Osteoblast (primary cell): ENCODE data around the gene OTOP2. TPM values are rescaled to one million over a fixed set of nuclear protein-coding genes. Genes with fewer than 3 reads are reported as not detected.

Experiments used
- DNase-seq: peaks from one replicate; pipeline ENCODE4 v3.0.0; 2011; ENCODE audit warnings: low spot score, mixed read lengths; ENCODE audit not compliant: insufficient read length; ENCODE audit errors: missing footprints
- H2AFZ ChIP-seq: 2 replicates; pipeline ENCODE4 v1.6.0; 2011; ENCODE audit warnings: mild to moderate bottlenecking, low read length
- H3K27ac ChIP-seq: 2 replicates; pipeline ENCODE4 v1.5.1; 2011; ENCODE audit warnings: mild to moderate bottlenecking, low read depth, low read length, moderate library complexity
- H3K27me3 ChIP-seq: 2 replicates; pipeline ENCODE4 v1.6.0; 2012; ENCODE audit warnings: mild to moderate bottlenecking, control low read depth, inconsistent platforms, low read length, moderate library complexity; ENCODE audit not compliant: insufficient read depth
- H3K36me3 ChIP-seq: 2 replicates; pipeline ENCODE4 v1.5.1; 2011; ENCODE audit warnings: mild to moderate bottlenecking, low read length, control low read depth, moderate library complexity; ENCODE audit not compliant: insufficient read depth
- H3K4me1 ChIP-seq: 2 replicates; pipeline ENCODE4 v1.5.1; 2011; ENCODE audit warnings: mild to moderate bottlenecking, low read length, control low read depth, moderate library complexity; ENCODE audit not compliant: insufficient read depth
- H3K4me2 ChIP-seq: 2 replicates; pipeline ENCODE4 v1.6.0; 2011; ENCODE audit warnings: mild to moderate bottlenecking, low read length; ENCODE audit not compliant: insufficient read depth
- H3K4me3 ChIP-seq: fragments of 200-600 bp; sonication (generic); 3 replicates; pipeline ENCODE4 v1.5.1; 2012; ENCODE audit warnings: mild to moderate bottlenecking, low read length, inconsistent platforms; ENCODE audit not compliant: insufficient read depth
- H3K79me2 ChIP-seq: 2 replicates; pipeline ENCODE4 v1.6.0; 2012; ENCODE audit warnings: mild to moderate bottlenecking, low read length, control low read depth, inconsistent platforms; ENCODE audit not compliant: insufficient read depth
- H3K9me3 ChIP-seq: 2 replicates; pipeline ENCODE4 v1.5.1; 2011; ENCODE audit warnings: low read depth, low read length, control low read depth
- H4K20me1 ChIP-seq: 2 replicates; pipeline ENCODE4 v1.6.0; 2012; ENCODE audit warnings: mild to moderate bottlenecking, low read length, control low read depth; ENCODE audit not compliant: insufficient read depth
- total RNA-seq: library from RNA; depleted of rRNA; stranded (reverse); fragments of >200 nt; gene quantifications from 2 replicates; pipeline ENCODE4 v1.2.3, GENCODE V29; 2012
- TF ChIP-seq, protein P1 (sequence below): IDR thresholded peaks from 2 replicates; pipeline ENCODE4 v1.5.1; 2011; ENCODE audit warnings: mild to moderate bottlenecking, low read depth, low read length, moderate library complexity; ENCODE audit errors: extremely low read depth

Gene OTOP2
- total RNA-seq, 1 donor: not detected

DNA sequence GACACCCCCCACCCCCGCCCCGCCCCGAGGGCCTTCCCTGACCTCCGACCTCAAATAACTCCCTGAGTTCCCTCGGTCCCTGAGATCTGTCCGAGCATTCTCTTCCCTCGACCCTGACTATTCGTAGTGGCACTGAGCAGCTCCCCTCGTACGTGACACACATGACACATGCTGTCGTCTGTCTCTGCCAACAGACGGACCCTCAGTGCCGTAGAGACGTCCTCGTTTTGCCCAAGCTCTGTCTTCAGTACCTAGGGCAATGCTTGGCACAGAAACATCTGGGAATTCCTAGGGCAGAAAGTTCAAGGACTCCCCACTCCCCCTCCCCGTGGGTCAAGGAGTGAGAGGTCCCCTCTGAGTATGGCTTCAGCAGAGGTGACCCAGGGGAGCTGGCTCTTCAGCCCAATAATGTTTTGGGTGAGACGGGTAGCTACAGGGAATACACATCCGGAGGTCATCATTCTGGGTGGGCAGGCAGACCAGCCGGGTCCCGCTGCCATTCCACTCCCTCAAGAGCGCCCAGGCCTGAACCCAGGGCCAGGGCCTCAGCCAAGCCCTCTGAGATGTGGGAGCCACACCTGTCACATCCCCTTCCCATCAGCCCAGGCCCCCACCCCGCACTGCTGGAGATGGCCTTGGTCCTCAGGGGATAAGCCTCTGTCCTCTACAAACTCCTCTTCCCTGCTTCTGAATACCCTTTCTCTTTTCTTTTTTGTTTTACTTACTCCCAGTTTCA lies 30.0 kb upstream of the OTOP2 start:
- TF ChIP-seq, protein P1, sequence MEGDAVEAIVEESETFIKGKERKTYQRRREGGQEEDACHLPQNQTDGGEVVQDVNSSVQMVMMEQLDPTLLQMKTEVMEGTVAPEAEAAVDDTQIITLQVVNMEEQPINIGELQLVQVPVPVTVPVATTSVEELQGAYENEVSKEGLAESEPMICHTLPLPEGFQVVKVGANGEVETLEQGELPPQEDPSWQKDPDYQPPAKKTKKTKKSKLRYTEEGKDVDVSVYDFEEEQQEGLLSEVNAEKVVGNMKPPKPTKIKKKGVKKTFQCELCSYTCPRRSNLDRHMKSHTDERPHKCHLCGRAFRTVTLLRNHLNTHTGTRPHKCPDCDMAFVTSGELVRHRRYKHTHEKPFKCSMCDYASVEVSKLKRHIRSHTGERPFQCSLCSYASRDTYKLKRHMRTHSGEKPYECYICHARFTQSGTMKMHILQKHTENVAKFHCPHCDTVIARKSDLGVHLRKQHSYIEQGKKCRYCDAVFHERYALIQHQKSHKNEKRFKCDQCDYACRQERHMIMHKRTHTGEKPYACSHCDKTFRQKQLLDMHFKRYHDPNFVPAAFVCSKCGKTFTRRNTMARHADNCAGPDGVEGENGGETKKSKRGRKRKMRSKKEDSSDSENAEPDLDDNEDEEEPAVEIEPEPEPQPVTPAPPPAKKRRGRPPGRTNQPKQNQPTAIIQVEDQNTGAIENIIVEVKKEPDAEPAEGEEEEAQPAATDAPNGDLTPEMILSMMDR: no peak
- DNase-seq: peak; percentile 83
- Histone ChIP-seq H3K27ac (no peak overlapping the region), H3K27me3 (peaks cover 71% of the 10 kb centered on the region), H3K4me1 (no peaks in the 10 kb centered on the region), H3K9me3 (no peaks in the 10 kb centered on the region), H3K36me3 (no peaks in the 10 kb centered on the region), H3K4me3 (no peak overlapping the region), H2AFZ (no peak overlapping the region), H3K79me2 (no peaks in the 10 kb centered on the region), H4K20me1 (no peaks in the 10 kb centered on the region), H3K4me2 (no peak overlapping the region)

DNA sequence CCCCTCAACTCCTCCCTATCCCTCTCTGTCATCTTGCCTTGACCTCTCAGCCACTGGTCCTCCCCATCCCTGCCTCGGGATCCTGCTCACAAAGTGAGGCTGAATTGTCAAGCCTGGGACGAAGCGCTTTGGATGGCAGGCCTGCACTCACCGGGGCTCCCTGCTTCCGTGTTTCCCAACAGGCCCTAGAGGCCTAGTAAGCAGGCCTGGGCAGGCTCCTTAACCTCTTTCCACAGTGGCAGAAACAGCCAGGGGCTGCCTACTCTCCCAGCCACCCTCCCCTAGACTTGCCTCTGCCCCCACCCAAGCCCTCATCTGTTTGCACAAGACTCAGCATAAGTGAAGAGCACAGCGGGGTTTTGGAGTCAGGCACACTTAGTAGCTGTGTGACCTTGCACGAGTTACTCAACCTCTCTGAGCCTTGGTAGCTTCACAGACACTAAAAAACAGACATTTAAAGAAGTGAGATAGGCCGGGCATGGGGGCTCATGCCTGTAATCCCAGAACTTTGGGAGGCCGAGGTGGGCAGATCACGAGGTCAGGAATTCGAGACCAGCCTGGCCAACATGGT lies 25.6 kb upstream of the OTOP2 start:
- Histone ChIP-seq H3K27ac (no peak overlapping the region), H3K4me1 (no peaks in the 10 kb centered on the region), H3K9me3 (no peaks in the 10 kb centered on the region), H3K79me2 (no peaks in the 10 kb centered on the region), H2AFZ (no peak overlapping the region), H3K27me3 (peaks cover 46% of the 10 kb centered on the region), H3K4me2 (no peak overlapping the region), H3K36me3 (no peaks in the 10 kb centered on the region), H4K20me1 (no peaks in the 10 kb centered on the region), H3K4me3 (no peak overlapping the region)
- TF ChIP-seq, protein P1: no peak
- peak; percentile 58 for DNase-seq

DNA sequence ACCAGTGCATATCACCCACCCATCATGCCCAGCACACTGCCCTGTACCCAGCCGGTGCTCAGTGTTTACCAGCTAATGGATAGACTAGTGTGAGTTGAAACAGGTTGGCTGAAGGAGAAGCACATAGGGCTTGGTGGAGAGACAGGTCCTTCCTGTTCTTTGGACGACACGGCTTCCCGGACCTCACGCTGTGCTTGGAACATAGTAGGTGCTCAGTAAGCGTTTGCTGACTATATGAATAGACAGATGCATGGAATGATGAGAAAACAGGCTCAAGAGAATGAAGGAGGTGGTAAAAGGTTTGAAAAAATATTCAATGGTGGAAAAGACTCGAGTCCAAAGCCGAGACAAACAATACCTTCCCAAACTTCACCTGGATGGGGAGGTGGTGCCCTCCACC lies 23.9 kb upstream of the OTOP2 start:
- no peak overlapping the region for H3K4me2 ChIP-seq
- DNase-seq: peak; percentile 68
- no peaks in the 10 kb centered on the region for H3K9me3 ChIP-seq
- TF ChIP-seq, protein P1: no peak
- no peaks in the 10 kb centered on the region for H3K4me1 ChIP-seq
- no peak overlapping the region for H2AFZ ChIP-seq
- no peaks in the 10 kb centered on the region for H3K36me3 ChIP-seq
- H3K27ac ChIP-seq: no peak overlapping the region
- H3K27me3 ChIP-seq: peaks cover 34% of the 10 kb centered on the region
- H3K79me2 ChIP-seq: no peaks in the 10 kb centered on the region
- H4K20me1 ChIP-seq: no peaks in the 10 kb centered on the region
- no peak overlapping the region for H3K4me3 ChIP-seq

DNA sequence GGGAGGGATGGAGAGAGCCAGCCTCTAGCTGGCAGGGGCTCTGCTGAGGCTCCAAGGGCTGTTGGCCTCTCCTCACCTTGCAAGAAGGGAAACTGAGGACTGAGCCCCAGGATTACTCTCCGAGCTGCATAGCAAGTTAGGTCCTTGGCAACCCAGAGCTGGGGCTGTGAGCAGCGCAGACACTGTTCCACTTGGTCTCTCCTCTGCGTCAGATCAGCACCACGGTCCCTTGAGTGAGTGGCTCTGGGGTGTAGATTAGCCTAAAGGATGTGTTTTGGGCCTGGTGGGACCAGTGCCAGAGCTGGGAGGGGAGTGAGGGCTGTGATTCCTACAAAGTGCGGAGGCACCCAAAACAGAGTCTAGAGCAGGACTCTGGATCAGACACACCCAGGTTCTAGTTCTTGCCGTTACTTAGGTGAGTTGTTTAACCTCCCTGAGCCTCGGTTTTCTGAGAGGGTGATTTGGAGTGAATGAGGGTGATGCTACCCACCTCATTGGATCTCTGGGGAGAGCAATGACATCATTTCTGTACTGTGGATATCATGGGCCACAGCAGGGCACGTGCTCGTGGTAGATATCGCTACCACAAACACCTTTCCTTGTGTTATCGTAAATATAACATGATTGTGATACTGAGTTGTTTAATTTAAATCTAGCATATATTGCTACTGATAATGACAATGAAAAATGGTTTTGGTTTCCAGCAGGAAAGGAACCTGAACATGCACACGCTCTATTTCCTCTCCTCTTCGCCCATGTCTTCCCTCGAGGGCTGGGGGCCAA lies 22.5 kb upstream of the OTOP2 start:
- Histone ChIP-seq H2AFZ (no peak overlapping the region), H3K4me3 (no peak overlapping the region), H3K36me3 (no peaks in the 10 kb centered on the region), H3K27ac (no peak overlapping the region), H4K20me1 (no peaks in the 10 kb centered on the region), H3K79me2 (no peaks in the 10 kb centered on the region), H3K4me2 (no peak overlapping the region), H3K27me3 (peaks cover 21% of the 10 kb centered on the region), H3K4me1 (no peaks in the 10 kb centered on the region), H3K9me3 (no peaks in the 10 kb centered on the region)
- TF ChIP-seq, protein P1: no peak
- DNase-seq: peak; percentile 62
